Stimulated activated CD8-positive, alpha-beta memory T cell treated with anti-CD3 and anti-CD28 coated beads, Interleukin-12 subunit alpha, Interleukin-12 subunit beta, amount 100 ng/mL, for 1 hour (primary cell): ENCODE results near the gene HOXC6.
A peak's percentile ranks its signal among the peaks of the same experiment; 100 is the strongest.

Source experiments
- DNase-seq: peaks from one replicate; pipeline ENCODE4 v3.0.0-alpha.2; 2020; ENCODE audit warnings: low read depth

The HOXC6 gene

DNA sequence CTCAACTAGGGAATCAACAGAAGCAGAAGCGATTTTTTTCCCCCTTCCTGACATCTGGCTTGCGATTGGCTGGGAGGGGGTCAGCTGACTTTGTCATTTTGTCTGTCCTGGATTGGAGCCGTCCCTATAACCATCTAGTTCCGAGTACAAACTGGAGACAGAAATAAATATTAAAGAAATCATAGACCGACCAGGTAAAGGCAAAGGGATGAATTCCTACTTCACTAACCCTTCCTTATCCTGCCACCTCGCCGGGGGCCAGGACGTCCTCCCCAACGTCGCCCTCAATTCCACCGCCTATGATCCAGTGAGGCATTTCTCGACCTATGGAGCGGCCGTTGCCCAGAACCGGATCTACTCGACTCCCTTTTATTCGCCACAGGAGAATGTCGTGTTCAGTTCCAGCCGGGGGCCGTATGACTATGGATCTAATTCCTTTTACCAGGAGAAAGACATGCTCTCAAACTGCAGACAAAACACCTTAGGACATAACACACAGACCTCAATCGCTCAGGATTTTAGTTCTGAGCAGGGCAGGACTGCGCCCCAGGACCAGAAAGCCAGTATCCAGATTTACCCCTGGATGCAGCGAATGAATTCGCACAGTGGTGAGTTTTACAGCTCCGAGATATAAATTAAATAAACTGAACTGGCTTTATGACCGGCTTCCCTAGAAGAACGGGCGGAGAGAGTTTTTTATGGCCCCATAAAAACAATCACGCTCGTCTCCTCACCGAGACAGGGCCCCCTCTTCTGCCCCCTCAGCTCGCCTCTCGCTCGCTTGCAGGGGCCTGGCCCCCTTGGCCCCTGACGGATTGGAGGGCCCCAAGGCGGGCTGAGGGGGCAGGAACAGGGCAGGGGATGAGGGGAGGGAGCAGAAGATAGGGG lies at the start of gene HOXC6:
Gene HOXC6, plus strand, starts transcription at position 127 of the 888 bp plus-strand sequence. Its CDS starts 82 bp downstream, at position 209.
- DNase-seq = no peak

DNA sequence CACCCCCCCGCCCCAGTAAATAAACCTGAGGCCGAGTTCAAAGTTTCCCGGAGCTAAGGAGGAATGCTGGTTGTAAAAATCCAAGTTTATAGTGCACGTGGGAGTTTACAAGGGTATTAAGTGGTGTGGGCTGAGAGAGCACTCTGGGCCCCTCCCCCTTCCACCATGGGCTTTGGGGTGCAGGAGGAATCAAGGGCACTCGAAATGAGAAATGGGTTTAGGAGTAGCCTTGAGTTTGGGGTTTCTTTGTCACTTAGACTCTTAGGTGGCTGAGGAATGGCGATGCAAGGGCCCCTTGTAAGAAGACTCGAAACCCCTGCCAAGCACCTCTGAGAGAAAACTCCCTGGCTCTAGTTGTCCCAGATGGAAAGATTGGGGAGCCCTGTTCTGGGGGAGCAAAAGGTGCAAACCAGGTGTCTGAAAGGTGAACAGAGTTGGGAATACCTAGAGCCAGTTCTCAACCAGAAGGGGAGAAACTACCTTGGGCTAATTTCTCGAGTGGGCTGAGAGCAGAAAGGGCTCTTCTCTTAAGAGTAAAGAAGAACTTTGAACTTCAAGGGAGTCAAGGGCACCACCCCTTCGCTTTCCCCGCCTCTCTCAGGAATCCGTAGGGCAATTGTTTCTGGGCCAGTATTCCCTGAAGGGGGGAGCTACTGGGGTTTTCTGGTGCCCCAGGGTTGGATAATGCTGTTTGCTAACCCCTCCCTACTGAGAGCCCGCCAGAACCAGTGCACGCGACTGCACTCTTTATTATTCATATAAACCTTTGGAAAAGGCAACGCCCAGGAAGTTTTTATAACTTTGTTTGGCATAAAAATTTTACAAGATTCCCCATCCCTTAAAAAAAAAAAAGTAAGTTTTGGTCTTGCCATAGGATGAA lies 49.5 kb upstream of the HOXC6 start:
- no peak for DNase-seq

DNA sequence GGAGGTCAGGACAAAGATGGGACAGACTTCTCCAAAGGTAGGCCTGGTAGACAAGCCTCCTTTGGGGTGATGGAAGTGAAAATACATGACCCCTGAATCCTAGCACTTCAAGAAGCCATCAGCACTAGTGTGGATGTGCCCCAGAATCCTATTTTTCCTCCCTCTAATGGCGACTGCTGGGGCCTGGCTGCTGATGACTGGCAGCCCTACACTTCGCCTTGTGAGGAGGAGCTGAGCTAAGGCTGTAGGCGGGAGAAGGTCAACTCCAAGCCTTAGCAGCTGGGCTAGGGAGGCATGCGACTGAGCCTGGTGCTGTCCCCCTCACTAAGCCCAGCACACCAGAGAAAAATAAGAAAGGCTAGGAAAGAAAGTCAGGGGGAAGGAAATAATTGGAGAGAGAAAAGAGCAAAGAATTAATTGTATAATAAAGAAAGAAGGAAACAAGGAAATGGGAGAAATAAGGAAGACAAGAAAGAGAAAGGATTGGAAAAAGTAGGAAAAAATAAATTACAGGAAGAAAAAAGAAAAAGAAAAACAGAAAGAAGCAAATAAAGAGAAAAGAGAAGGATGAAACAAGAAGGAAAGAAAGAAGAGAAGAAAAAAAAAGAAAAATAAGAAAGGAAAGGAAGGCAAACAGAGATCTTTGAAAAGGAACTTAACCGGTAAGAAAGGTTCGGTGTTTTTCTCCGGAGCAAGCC lies 48.0 kb upstream of the HOXC6 start:
- no peak for DNase-seq

DNA sequence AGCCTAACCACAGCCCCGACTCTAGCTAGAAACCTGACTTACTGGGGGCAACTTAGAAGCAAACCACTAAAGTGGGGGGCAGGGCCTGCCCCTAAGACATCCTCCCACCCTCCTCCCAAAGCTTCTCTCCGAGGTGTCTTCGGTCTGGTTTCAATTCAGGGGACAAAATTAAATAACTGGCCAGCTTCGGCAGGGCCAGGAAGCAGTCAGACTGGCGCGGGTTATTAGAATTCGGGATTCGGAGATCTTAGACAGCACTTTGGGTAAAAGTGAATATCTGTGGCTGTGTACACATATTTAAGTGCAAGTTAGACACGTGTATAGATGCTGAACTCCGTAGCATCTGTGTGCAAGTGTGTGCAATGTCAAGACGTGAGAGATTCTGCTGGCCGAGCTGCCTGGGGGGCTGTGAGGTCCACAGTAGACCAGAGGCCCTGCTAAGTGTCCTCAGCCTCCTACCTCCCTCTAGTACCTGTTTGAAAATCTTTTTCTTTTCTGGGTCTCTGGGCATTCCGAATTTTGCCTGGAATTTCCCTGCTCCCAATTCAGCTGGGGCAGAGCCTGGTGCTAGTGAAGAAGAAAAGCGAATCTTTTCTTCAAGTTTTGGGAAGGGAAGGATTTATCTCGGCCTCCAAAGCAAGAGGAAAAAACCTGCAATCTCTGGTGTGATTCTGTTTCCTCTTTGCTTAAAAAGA lies 47.3 kb upstream of the HOXC6 start:
- no peak for DNase-seq

DNA sequence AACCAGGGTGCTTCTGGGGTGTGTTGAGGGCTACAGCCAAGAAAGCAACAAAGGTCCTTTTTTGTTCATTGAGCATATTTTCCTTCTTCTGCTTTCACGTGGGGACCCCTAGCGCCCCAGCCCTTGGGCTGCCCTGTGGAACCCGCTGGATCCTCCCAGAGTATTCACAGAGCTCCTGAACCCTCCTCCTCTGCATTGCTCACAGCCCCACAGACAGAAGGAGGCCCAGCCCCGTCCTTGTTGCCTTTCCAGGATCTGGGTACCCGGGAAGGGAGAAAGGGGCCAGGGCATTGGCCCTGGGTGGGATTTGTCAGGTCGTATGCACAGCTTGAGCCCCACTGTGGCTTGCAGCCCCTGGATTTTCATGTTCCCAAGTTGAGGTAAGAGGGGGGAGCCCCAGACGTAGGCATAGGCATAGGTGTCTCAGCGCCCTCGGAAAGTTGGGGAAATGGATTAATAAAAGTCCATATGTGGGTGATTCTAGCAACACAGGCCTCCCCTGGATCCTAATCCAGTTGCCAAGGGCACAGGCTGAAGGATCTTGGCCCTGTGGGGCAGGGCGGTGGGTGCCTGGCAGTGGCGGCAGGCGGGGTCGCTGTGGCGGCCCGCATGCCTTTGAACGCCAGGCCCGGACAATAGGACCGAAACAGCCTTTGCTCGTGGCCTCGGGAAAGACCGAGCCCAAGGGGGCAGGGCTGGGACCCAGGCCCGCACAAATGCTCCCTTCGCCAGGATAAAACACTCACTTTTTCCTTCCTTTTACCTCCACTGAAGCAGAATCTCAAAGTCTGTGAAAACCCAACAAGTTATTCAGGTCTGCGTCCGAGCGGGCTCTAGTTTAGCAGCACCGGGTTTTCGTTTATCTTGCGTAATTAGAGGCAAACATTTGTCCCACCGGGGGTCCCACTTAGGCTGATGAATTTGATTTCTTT lies 46.3 kb upstream of the HOXC6 start:
- no peak for DNase-seq

DNA sequence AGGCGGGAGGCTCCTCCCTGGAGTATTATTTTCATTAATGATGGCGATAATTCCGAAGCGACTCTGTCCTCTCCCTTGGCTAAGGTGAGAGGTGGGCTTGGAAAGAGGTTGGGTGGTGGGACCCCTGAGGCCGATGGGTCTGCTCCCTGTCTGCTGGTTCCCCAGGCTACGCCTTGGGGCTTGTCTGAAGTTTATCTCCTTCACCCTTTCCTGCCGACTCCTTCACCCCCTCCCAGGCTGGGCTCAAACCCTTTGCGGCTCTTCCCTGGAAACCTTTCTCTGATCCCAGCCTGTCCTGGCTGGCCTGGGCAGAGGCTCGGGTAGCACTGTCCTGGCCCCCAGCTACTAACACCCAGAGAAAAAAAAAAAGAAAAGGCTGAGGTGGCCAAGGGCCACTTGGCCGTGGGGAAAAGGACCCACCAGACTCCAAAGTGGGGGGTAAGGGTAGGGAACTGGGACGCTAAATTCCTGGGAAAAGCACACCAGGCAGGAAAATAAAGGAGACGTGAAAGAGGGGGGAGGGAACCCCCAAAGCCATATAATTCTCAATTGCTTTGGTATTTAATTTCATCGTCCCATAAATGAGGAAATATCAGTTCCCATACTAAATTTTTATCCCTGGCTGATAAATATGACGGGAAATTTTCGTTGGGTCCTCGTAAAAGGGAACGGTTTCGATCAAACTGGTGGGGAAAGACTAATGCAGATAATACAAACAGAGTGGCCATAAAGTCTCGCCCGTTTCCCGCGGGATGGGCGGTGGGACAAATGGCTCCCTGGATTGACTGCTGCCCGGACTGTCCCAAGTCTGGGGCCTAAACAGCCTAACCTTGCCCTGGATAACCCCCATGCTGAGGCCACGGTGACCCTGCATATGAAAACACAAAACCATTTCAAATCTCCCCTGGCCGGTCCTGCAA lies 45.3 kb upstream of the HOXC6 start:
- no peak for DNase-seq

DNA sequence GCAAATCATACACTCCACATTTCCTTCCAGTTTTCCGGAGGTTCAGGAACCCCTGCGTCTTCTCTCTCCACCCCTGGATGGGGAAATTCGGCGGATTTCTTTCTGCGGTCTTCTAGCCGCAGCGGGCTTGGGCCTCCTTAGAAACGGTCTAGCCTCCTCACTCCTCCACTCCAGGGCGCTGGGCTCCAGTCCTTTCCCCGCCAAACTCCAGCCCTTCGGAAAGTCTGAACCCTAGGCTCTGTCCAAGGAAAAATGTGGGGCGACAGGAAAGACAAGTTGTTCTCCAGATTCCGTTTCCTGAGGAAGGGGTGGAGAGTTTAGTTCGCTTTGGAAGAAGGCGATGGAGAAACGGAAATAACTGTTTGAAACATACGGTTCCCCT lies 44.7 kb upstream of the HOXC6 start:
- no peak for DNase-seq

DNA sequence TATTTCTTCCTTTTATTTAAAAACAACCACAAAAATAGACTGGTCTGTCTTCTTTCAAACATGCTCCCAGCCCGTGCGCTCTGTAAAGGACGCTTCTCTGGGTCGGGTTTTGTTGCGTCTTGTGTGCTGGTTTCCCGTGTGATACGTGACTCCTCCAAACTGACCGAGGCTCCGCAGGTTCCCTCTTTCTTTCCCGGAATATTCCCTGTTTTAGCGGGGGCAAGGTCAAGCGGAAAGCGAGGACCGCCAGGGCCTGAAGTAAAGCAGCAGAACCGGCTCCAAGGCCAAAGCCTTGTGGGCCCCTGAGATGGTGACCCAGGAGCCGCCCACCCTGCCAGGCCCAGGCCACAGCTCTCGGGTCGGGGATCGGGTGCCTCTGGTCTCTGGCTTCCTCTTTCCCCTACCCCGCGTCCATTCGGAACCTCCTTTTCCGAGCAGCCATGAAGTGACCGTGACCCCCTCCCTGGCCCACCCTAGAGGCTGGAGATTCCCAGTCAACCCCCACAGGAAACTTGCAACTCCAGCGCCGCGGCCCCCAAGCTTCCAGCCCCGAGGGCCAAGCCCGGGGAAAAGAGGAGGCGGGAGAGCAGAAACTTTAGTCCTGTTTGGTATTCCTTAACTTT lies 44.2 kb upstream of the HOXC6 start:
- no peak for DNase-seq

DNA sequence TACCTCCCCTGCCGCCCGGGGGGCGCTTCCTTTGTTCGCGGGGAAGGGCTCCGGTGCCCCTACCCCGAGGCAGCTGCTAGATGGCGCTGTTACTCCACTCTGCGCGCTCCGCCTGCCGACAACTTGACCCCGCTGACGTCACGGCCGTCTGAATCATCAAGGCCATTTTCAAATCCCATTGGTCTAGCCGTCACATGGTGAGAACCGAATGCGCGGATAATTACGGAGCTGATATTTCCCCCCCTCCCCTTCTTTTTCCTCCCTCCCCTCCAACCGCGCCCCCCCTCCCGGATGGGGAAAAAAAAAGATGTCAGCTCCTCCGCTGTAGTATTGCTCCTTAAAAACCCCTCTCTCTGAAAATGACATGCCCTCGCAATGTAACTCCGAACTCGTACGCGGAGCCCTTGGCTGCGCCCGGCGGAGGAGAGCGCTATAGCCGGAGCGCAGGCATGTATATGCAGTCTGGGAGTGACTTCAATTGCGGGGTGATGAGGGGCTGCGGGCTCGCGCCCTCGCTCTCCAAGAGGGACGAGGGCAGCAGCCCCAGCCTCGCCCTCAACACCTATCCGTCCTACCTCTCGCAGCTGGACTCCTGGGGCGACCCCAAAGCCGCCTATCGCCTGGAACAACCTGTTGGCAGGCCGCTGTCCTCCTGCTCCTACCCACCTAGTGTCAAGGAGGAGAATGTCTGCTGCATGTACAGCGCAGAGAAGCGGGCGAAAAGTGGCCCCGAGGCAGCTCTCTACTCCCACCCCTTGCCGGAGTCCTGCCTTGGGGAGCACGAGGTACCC lies 43.1 kb upstream of the HOXC6 start, which contains the start of gene HOXC10:
Gene HOXC10, plus strand, starts transcription at position 246 of the 791 bp plus-strand sequence. Its CDS starts 114 bp downstream, at position 360.
- DNase-seq = peak; percentile 69

DNA sequence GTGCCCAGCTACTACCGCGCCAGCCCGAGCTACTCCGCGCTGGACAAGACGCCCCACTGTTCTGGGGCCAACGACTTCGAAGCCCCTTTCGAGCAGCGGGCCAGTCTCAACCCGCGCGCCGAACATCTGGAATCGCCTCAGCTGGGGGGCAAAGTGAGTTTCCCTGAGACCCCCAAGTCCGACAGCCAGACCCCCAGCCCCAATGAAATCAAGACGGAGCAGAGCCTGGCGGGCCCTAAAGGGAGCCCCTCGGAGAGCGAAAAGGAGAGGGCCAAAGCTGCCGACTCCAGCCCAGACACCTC lies 42.6 kb upstream of the HOXC6 start:
- DNase-seq = no peak

DNA sequence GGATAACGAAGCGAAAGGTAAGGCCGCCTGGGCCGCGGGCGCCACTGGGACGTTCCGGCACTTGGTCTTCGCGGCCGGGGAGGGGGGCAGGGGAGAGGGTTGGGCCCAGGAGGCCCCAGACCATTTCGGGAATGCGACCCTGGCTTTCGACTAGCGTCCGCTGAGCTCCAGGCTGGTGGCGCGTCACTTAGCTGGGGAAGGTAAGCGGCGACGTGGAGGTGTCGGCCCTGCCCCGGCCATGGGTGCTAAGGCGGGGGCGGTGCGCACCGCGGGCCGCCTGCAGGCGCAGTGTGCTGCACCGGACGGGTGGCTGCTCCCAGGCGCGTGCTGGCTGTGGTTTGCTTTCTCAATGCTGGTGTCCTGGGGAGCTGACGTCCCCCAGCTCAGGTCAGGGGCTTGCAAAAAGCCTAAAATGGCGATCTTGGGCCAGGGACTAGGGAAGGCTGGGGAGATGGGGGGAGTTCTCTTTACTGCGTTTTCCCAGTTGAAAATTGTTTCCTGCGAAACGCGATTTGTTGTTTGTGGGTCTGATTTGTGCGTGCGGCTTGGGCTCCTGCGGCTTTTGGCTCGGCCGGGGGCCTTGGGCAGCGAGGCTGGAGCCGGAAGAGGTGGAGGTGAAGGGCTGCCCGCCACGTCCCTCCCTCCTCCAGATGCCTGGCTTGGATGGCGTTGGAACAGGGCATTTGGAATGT lies 42.1 kb upstream of the HOXC6 start:
- no peak for DNase-seq

DNA sequence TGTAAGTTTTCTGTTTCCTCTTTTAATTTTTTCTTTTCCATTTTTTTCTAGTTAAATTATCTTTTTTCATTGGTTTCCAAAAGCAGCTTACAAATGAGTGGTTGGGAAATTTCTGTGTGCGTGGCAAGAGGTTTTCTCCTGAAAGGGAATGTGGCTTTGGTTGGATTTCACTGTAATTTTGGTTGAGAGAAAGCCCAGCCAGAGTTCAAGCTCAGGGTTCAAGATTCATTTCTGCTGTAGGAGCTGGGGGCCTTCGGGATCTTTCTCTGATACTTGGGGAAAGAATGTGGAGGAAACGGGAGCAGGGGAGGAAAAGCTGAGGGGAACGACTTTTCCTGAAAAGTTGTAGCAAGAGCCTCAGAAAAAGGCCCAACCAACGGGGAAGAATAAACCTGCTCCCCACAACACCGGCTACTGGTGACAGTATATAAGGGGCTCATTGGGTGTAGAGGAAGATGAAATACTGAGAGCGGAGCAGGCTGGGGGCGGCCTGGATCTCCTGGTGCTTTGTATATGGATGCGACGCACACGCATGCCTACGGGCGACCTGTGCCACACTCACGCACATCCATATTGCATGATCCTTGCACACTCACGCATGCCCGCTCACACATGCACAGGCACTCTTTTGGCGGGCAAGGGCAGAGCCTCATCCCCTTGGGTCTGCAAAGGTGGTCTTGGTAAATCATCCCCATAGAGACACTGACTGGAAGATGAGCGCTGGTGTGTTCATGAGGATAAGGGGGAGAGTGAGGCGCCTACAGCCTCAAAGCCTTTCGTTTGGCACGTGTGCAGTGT lies 41.4 kb upstream of the HOXC6 start:
- DNase-seq = no peak

DNA sequence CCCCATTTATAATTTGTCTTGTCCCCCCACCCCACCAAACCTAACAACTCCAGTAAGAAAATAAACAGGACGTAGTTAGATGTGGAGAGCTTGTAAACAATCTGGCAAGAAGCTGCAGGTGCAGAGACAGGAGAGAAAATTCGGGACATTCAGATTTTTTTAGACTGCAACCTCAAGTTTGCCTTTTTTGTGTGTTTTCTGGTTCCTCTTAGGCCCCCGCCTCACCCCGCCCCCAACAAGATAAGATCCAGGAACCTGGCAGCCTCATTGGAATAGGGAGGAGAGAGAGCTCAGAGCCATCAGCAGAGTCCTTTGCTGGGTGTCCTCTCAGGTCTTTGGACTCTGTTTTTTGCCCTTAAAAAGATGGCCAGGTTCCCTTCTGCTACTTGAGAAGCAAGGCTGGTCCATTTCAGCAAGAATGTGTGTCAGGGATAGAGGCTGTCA lies 40.4 kb upstream of the HOXC6 start:
- no peak for DNase-seq

DNA sequence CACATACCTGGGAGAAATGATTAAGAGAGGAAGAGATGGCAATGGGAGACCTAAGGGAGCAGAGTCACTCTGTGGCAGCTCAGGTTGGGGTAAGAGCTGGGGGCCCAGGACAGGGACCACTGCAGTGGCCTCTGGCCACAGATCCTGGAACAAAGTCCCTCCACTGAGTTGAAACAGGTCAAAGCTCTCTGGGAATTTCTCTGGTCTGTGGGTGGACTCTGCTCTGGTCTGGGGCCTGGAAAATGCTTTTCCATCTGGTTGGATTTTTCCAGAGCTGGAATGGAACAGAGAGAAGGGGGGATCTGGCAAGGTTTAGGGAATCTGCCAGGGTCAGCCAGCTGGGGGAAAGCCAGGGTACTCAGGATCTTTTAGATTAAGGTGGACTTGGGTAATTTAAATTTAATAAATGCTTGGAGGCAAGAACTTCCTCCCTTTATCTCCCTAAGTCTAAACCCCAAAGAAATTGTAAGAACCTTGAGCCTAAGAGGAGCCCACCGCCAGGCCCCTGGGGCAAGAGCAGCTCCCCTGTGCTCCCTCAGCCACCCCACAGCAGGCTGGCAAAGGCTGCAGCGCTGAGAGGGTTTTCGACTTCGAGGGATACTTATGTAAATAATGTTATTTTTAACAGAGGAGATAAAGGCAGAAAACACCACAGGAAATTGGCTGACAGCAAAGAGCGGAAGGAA lies 39.6 kb upstream of the HOXC6 start:
- DNase-seq = no peak

DNA sequence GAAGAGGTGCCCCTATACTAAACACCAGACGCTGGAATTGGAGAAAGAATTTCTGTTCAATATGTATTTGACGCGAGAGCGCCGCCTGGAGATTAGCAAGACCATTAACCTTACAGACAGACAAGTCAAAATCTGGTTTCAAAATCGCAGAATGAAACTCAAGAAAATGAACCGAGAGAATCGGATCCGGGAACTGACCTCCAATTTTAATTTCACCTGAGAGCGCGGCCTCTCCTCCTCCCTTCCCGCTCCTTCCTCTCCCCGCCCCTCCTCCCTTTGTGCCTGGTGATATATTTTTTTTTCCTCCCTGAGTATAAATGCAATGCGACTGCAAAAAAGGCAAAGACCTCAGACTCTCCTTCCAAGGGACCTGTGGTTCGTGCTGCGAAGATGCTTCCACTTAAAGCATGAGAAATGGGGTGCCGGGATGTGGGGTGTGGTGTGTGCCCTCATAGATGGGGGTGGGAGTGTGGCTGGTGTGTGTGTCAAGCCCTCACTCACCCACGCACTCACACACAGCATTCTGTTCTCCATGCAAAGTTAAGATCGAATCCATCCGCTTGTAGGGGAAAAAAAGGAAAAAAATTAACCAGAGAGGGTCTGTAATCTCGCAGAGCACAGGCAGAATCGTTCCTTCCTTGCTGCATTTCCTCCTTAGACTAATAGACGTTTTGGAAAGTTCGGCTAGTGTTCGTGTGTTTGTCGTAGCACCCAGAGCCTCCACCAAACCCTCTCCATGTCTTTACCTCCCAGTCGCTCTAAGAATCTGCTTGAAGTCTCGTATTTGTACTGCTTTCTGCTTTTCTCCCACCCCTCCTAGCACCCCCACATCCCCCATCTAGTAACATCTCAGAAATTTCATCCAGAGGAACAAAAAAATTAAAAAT lies 38.8 kb upstream of the HOXC6 start:
- no peak for DNase-seq
